Occipital lobe (tissue), 2 donors: ENCODE measurements around the gene PCNT. TPM values are rescaled to one million over a fixed set of nuclear protein-coding genes. Genes with fewer than 3 reads are reported as not detected.
A peak's percentile ranks its signal among the peaks of the same experiment; 100 is the strongest.
"Not testable (repeated sequence)": the region's sequence is repeated elsewhere in the genome, so short reads cannot be mapped to it uniquely, and the experiment has no call there.

Source experiments
- DNase-seq: peaks from one replicate; lab custom pipeline; 2025; lab: John Stamatoyannopoulos, UW
- total RNA-seq: library from RNA; depleted of rRNA; stranded (reverse); fragments of >200 nt; gene quantifications from one replicate; pipeline ENCODE4 v1.2.3, GENCODE V29; 2014

PCNT gene
- total RNA-seq, 1 donor from 2014 or later, result 18.4 TPM

- no peak for DNase-seq
Measured at GRCh38 chr21:46308431-46308830, 15.5 kb upstream of the PCNT start.

GRCh38 chr21:46310260-46310659, 13.7 kb upstream of the PCNT start:
- not testable (repeated sequence) for DNase-seq

- no peak for DNase-seq
Measured at GRCh38 chr21:46311568-46311967, 12.4 kb upstream of the PCNT start.

GRCh38 chr21:46312949-46313348, 11.0 kb upstream of the PCNT start:
- DNase-seq, result no peak

- DNase-seq, result no peak
Measured at GRCh38 chr21:46314441-46315020, 9.4 kb upstream of the PCNT start.

GRCh38 chr21:46316708-46317324, 7.1 kb upstream of the PCNT start:
- DNase-seq, result no peak

- no peak for DNase-seq
Measured at GRCh38 chr21:46317710-46318463, 6.1 kb upstream of the PCNT start.

GRCh38 chr21:46318464-46318845, 5.5 kb upstream of the PCNT start:
- DNase-seq, result no peak

GRCh38 chr21:46319186-46319585, 4.8 kb upstream of the PCNT start:
- no peak for DNase-seq

- no peak for DNase-seq
Measured at GRCh38 chr21:46320331-46320801, 3.6 kb upstream of the PCNT start.

GRCh38 chr21:46322351-46323226, 1.4 kb upstream of the PCNT start:
- no peak for DNase-seq

GRCh38 chr21:46323227-46323709, 688 bp upstream of the PCNT start:
- no peak for DNase-seq

GRCh38 chr21:46324390-46325072, 575 bp downstream of the PCNT start:
- peak; percentile 86 for DNase-seq

- DNase-seq, result peak; percentile 22
Measured at GRCh38 chr21:46325073-46325912, 1.3 kb downstream of the PCNT start.

- DNase-seq, result no peak
Measured at GRCh38 chr21:46326110-46326703, 2.3 kb downstream of the PCNT start.

- DNase-seq, result no peak
Measured at GRCh38 chr21:46327711-46328110, 3.8 kb downstream of the PCNT start.

GRCh38 chr21:46328151-46328550, 4.2 kb downstream of the PCNT start:
- DNase-seq, result no peak

- DNase-seq, result no peak
Measured at GRCh38 chr21:46329796-46330195, 5.8 kb downstream of the PCNT start.

GRCh38 chr21:46334351-46335140, 10.6 kb downstream of the PCNT start:
- DNase-seq, result peak; percentile 16
